ENCODE results near the gene AXL.

The AXL gene

DNA sequence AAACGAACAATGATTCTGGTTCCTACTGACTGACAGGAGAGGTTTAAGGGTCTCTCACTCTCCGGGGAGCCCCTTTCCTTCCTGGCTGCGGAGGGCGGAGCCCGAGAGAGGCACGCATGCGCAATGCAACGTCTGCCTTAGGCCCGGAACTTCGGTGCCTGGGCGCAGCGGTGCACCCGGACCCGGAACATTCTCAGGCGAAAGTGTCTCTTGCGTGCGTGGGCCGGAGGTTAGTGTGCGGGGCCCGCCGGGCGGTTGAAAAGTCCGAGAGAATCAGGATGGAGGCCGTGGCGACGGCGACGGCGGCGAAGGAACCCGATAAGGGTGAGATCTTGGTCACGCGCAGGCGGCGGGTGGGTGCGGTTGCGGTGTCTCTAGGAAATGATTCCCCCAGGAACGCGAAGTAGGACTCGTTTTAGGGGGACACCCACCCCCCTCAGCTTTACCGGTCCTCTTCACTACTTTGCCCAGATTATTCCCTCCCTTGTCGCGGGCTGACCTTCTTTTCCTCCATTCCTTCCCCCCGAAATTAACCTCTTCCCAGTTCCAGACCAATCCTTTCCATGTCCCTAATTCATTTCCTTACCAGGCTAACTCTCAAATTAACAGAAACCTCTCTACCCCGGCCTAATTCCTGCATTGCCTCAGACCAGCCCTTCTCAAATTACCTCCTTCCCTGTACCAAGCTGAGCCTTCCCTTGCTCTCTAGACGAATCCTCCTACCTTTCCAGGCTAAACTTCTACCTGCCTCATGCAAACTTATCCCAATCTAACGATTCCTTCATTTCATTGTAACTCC, 91.2 kb downstream of the AXL start, which contains the start of gene CCDC97:
TSS of gene CCDC97 (plus strand) at position 140 of the 799 bp plus-strand sequence. CDS start at position 279, 139 bp downstream.
- peak; percentile 91 for DNase-seq

DNA sequence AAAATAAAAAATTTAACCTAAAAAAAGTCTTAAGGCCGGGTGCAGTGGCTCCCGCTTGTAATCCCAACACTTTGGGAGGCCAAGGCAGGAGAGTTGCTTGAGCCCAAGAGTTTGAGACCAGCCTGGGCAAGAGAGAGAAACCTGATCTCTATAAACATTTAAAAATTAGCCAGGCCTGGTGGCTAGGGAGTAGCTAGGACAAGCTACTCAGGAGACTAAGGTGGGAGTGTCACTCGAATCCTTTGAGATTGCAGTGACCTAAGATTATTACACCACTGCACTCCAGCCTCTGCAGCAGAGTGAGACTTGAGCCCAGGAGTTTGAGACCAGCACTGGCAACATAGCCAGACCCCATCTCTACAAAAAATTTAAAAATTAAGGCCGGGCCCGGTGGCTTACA, 92.0 kb downstream of the AXL start:
- DNase-seq = no peak
